ENCODE results near the gene TUBB8.
"Not testable (repeated sequence)": the region's sequence is repeated elsewhere in the genome, so short reads cannot be mapped to it uniquely, and the experiment has no call there.

Gene TUBB8

GRCh38 chr10:13315-13635, 35.8 kb downstream of the TUBB8 start:
- not testable (repeated sequence) for DNase-seq

- DNase-seq = not testable (repeated sequence)
Measured at GRCh38 chr10:12444-13314, 36.4 kb downstream of the TUBB8 start.

GRCh38 chr10:11260-11659, 37.8 kb downstream of the TUBB8 start:
- DNase-seq = not testable (repeated sequence)

GRCh38 chr10:10261-10971, 38.7 kb downstream of the TUBB8 start:
- DNase-seq = not testable (repeated sequence)
